SK-N-SH treated with all-trans-retinoic acid at 6 μM for 48 hours (cell line): ENCODE results near the gene PRDM11.

Source experiments
- ATAC-seq: fragments of 200-7000 bp; cut with Tn5 transposase; 3 replicates; pipeline ENCODE4 v1.9.1; 2020; ENCODE audit warnings: mild to moderate bottlenecking, moderate library complexity
- ARNTL ChIP-seq: fragments of 450-650 bp; formaldehyde crosslinking; IDR thresholded peaks from 2 replicates; pipeline ENCODE4 v1.5.0; 2020; ENCODE audit warnings: low read depth, mild to moderate bottlenecking, moderate library complexity, borderline replicate concordance
- BACH2 ChIP-seq: fragments of 250-450 bp; sonication (Bioruptor Pico); IDR thresholded peaks from 2 replicates; pipeline ENCODE4 v1.9.0; 2021; ENCODE audit warnings: mild to moderate bottlenecking, borderline replicate concordance
- CSDC2 ChIP-seq: fragments of 250-450 bp; sonication (Bioruptor Pico); IDR thresholded peaks from 2 replicates; pipeline ENCODE4 v1.5.0; 2020; ENCODE audit warnings: mild to moderate bottlenecking, moderate library complexity
- OSR1 ChIP-seq: fragments of 250-450 bp; sonication (Bioruptor Pico); IDR thresholded peaks from 2 replicates; pipeline ENCODE4 v1.8.0; 2022; ENCODE audit warnings: moderate library complexity, mild to moderate bottlenecking, inconsistent platforms
- PPARA ChIP-seq: fragments of 250-450 bp; sonication (Bioruptor Pico); IDR thresholded peaks from 2 replicates; pipeline ENCODE4 v1.5.0; 2020; ENCODE audit warnings: mild to moderate bottlenecking, borderline replicate concordance
- RARB ChIP-seq: fragments of 250-450 bp; sonication (Bioruptor Pico); IDR thresholded peaks from 2 replicates; pipeline ENCODE4 v1.8.0; 2021; ENCODE audit warnings: mild to moderate bottlenecking, moderate library complexity
- SNAI2 ChIP-seq: fragments of 250-450 bp; sonication (Bioruptor Pico); IDR thresholded peaks from 2 replicates; pipeline ENCODE4 v1.5.0; 2020; ENCODE audit warnings: mild to moderate bottlenecking, moderate library complexity
- TCF4 ChIP-seq: fragments of 250-450 bp; sonication (Bioruptor Pico); IDR thresholded peaks from 2 replicates; pipeline ENCODE4 v1.8.0; 2021; ENCODE audit warnings: mild to moderate bottlenecking, moderate library complexity, borderline replicate concordance
- TOX ChIP-seq: fragments of 250-450 bp; sonication (Bioruptor Pico); IDR thresholded peaks from 2 replicates; pipeline ENCODE4 v1.8.0; 2021; ENCODE audit warnings: mild to moderate bottlenecking, moderate library complexity, borderline replicate concordance
- ZC3H10 ChIP-seq: fragments of 250-450 bp; sonication (Bioruptor Pico); IDR thresholded peaks from 2 replicates; pipeline ENCODE4 v1.5.1; 2021; ENCODE audit warnings: mild to moderate bottlenecking, moderate library complexity
- ZFP3 ChIP-seq: fragments of 250-450 bp; sonication (Bioruptor Pico); IDR thresholded peaks from 2 replicates; pipeline ENCODE4 v1.5.0; 2020; ENCODE audit warnings: mild to moderate bottlenecking, moderate library complexity
- ZNF565 ChIP-seq: fragments of 450-650 bp; formaldehyde crosslinking; conservative IDR thresholded peaks from 2 replicates; pipeline ENCODE4 v1.5.0; 2020; ENCODE audit warnings: low read depth, mild to moderate bottlenecking, moderate library complexity
- ZNF70 ChIP-seq: fragments of 450-650 bp; formaldehyde crosslinking; IDR thresholded peaks from 2 replicates; pipeline ENCODE4 v1.5.0; 2020; ENCODE audit warnings: mild to moderate bottlenecking, moderate library complexity
- ZNF8 ChIP-seq: fragments of 450-650 bp; formaldehyde crosslinking; IDR thresholded peaks from 2 replicates; pipeline ENCODE4 v1.5.0; 2020; ENCODE audit warnings: mild to moderate bottlenecking, moderate library complexity
- TF ChIP-seq, protein P1 (sequence below): fragments of 250-450 bp; sonication (Bioruptor Pico); IDR thresholded peaks from 2 replicates; pipeline ENCODE4 v1.5.1; 2020; ENCODE audit warnings: low read depth, mild to moderate bottlenecking, moderate library complexity
- TF ChIP-seq, protein P2 (sequence below): fragments of 250-450 bp; sonication (Bioruptor Pico); IDR thresholded peaks from 2 replicates; pipeline ENCODE4 v1.8.0; 2021; ENCODE audit warnings: low read depth, mild to moderate bottlenecking, moderate library complexity, borderline replicate concordance
- TF ChIP-seq, protein P3 (sequence below): fragments of 250-450 bp; sonication (Bioruptor Pico); IDR thresholded peaks from 2 replicates; pipeline ENCODE4 v1.8.0; 2020; ENCODE audit warnings: mild to moderate bottlenecking, moderate library complexity, borderline replicate concordance
- TF ChIP-seq, protein P4 (sequence below): fragments of 250-450 bp; sonication (Bioruptor Pico); IDR thresholded peaks from 2 replicates; pipeline ENCODE4 v1.5.0; 2020; ENCODE audit warnings: mild to moderate bottlenecking, moderate library complexity

The PRDM11 gene

DNA sequence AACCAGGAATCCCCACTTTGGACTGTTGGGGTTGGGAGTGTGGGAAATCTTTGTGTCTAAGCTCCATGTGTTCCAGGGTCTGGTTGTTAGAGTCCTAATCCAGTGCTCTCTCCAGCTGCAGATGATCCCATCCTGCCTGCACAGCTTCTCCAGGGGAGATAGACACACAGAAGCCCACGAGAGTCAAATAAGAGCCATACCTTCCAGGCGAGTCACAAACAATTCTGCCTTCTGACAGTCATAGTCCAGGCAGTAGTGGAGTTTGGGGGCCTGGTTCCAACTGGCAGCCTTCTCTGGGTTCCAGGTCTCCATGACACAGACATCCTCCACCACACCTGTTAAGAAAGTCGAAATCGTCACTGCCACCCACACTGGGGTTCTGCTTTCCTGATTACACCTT lies 107.6 kb downstream of the PRDM11 start:
- no peak for ATAC-seq
- TF ChIP-seq, protein P1, sequence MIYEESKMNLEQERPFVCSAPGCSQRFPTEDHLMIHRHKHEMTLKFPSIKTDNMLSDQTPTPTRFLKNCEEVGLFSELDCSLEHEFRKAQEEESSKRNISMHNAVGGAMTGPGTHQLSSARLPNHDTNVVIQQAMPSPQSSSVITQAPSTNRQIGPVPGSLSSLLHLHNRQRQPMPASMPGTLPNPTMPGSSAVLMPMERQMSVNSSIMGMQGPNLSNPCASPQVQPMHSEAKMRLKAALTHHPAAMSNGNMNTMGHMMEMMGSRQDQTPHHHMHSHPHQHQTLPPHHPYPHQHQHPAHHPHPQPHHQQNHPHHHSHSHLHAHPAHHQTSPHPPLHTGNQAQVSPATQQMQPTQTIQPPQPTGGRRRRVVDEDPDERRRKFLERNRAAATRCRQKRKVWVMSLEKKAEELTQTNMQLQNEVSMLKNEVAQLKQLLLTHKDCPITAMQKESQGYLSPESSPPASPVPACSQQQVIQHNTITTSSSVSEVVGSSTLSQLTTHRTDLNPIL, result no peak
- TF ChIP-seq ARNTL (CRISPR knock-in tag) (no peak), ZNF8 (CRISPR knock-in tag) (no peak), ZNF565 (no peak), TOX (no peak), OSR1 (CRISPR knock-in tag) (no peak), ZC3H10 (CRISPR knock-in tag) (no peak), SNAI2 (CRISPR knock-in tag) (no peak)
- TF ChIP-seq, protein P2, sequence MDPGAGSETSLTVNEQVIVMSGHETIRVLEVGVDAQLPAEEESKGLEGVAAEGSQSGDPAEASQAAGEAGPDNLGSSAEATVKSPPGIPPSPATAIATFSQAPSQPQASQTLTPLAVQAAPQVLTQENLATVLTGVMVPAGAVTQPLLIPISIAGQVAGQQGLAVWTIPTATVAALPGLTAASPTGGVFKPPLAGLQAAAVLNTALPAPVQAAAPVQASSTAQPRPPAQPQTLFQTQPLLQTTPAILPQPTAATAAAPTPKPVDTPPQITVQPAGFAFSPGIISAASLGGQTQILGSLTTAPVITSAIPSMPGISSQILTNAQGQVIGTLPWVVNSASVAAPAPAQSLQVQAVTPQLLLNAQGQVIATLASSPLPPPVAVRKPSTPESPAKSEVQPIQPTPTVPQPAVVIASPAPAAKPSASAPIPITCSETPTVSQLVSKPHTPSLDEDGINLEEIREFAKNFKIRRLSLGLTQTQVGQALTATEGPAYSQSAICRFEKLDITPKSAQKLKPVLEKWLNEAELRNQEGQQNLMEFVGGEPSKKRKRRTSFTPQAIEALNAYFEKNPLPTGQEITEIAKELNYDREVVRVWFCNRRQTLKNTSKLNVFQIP, result no peak
- TF ChIP-seq, protein P3, sequence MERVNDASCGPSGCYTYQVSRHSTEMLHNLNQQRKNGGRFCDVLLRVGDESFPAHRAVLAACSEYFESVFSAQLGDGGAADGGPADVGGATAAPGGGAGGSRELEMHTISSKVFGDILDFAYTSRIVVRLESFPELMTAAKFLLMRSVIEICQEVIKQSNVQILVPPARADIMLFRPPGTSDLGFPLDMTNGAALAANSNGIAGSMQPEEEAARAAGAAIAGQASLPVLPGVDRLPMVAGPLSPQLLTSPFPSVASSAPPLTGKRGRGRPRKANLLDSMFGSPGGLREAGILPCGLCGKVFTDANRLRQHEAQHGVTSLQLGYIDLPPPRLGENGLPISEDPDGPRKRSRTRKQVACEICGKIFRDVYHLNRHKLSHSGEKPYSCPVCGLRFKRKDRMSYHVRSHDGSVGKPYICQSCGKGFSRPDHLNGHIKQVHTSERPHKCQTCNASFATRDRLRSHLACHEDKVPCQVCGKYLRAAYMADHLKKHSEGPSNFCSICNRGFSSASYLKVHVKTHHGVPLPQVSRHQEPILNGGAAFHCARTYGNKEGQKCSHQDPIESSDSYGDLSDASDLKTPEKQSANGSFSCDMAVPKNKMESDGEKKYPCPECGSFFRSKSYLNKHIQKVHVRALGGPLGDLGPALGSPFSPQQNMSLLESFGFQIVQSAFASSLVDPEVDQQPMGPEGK (CRISPR knock-in tag), result no peak
- TF ChIP-seq, all 23 proteins: peak for 0

DNA sequence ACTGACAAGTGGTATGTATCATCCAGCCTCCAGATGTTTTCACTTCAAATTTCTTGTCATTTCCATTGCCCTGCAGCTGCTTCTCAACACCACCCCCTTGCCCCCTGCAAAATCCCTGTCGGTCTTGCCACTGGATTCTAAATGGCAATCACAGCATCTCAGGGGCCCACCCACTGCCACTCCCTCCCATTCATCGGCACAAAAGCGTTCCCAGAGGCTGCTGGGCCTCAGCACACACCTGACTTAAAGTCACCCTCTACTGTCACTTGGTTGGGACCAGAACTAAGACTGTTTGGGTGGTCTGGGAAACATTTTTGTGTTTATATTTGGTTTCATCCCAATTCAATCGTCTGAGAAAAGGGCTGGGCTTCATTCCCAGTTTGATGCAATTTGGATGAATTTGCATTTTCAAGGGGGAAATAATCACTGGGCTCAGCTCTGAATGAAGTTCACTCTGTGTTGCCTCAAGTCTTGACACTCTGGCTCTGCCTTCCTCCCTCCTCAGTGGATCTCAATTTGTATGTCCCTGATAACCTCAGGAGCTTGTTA lies 112.6 kb downstream of the PRDM11 start:
- TF ChIP-seq, protein P4, sequence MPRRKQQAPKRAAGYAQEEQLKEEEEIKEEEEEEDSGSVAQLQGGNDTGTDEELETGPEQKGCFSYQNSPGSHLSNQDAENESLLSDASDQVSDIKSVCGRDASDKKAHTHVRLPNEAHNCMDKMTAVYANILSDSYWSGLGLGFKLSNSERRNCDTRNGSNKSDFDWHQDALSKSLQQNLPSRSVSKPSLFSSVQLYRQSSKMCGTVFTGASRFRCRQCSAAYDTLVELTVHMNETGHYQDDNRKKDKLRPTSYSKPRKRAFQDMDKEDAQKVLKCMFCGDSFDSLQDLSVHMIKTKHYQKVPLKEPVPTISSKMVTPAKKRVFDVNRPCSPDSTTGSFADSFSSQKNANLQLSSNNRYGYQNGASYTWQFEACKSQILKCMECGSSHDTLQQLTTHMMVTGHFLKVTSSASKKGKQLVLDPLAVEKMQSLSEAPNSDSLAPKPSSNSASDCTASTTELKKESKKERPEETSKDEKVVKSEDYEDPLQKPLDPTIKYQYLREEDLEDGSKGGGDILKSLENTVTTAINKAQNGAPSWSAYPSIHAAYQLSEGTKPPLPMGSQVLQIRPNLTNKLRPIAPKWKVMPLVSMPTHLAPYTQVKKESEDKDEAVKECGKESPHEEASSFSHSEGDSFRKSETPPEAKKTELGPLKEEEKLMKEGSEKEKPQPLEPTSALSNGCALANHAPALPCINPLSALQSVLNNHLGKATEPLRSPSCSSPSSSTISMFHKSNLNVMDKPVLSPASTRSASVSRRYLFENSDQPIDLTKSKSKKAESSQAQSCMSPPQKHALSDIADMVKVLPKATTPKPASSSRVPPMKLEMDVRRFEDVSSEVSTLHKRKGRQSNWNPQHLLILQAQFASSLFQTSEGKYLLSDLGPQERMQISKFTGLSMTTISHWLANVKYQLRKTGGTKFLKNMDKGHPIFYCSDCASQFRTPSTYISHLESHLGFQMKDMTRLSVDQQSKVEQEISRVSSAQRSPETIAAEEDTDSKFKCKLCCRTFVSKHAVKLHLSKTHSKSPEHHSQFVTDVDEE, result no peak
- no peak for TF ChIP-seq CSDC2 (CRISPR knock-in tag)
- no peak for TF ChIP-seq ZNF8 (CRISPR knock-in tag)
- TF ChIP-seq ZFP3 (CRISPR knock-in tag), result no peak
- ATAC-seq, result no peak

DNA sequence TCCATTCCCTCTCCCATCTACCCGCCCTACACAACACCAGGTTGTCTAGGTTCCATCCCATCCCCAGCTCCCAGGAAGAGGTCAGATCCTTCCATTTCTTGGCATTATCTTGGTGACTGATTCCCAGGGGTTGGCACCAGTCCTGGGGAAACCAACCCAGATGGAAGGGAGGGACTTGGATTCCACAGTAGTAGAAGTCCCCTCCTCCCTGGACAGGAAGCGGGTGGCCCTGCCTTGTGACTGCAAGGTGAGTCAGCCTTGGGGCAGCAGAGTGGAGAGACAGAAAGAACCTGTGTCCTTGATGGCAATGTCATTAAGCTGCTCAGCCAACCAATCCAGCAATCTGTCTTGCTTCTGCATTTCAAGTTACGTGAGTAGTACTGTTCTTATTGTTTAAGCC lies 113.2 kb downstream of the PRDM11 start:
- TF ChIP-seq PPARA (CRISPR knock-in tag) (no peak), ZNF565 (no peak), TOX (no peak), RARB (CRISPR knock-in tag) (no peak)
- peak; percentile 34; the same call in 2 of the 3 replicates for ATAC-seq

DNA sequence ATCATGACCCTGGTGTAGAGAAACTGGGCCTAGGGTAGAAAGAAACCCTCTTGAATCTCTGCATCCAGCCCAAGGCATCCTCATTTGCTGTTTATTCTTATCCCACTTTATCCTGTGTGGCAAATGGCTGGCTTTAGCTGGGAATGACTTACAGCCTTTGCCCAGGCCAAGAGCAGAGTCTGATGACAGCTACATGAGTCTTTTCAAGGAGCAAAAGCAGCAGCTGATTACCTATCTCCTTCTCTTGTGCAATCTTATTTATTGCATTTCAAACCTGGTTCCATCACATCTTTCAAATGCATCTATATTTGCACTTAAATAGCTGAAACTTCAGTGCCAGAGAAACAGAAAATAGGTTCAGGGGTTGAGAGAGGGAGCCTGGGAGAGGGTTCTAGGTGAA lies 113.6 kb downstream of the PRDM11 start:
- no peak for ATAC-seq
- TF ChIP-seq RARB (CRISPR knock-in tag) (no peak), SNAI2 (CRISPR knock-in tag) (no peak), TOX (no peak), TCF4 (no peak), ARNTL (CRISPR knock-in tag) (no peak)
- TF ChIP-seq, protein P3 (CRISPR knock-in tag), result no peak
- TF ChIP-seq, all 23 proteins: peak for 0

DNA sequence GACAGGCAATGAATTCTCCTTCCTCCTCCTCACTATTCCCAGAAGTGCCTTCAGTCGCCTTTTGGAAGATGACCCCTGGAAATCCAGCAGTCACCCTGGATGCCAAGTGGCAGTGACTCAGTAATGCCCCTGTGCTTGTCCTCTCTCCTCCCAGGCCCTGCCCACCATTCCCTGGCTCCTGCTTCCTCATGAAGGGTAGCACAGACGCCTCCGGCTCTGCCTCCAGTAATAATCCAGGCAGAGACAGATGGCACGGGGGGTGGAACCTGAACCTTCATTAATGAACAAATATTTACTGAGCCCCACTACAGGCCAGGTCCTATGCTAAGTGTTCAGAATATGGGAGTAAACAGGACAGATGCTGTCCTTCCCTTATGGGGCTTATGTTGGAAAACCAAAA lies 116.5 kb downstream of the PRDM11 start:
- no peak for ATAC-seq
- TF ChIP-seq ZC3H10 (CRISPR knock-in tag) (no peak), ZNF565 (no peak), BACH2 (CRISPR knock-in tag) (no peak), ZNF70 (CRISPR knock-in tag) (no peak), RARB (CRISPR knock-in tag) (no peak), ZNF8 (CRISPR knock-in tag) (no peak), TOX (no peak)
- TF ChIP-seq, protein P2, result no peak
- TF ChIP-seq, protein P1, result no peak
- TF ChIP-seq, protein P3 (CRISPR knock-in tag), result no peak
